CD4-positive, alpha-beta T cell treated with Interleukin-17A for 1 hour (primary cell): ENCODE measurements around the gene TRIM14.
"Not testable (repeated sequence)": the region's sequence is repeated elsewhere in the genome, so short reads cannot be mapped to it uniquely, and the experiment has no call there.

Experiments used
- DNase-seq: peaks from one replicate; pipeline ENCODE4 v3.0.0-alpha.2; 2020

Gene TRIM14

DNA sequence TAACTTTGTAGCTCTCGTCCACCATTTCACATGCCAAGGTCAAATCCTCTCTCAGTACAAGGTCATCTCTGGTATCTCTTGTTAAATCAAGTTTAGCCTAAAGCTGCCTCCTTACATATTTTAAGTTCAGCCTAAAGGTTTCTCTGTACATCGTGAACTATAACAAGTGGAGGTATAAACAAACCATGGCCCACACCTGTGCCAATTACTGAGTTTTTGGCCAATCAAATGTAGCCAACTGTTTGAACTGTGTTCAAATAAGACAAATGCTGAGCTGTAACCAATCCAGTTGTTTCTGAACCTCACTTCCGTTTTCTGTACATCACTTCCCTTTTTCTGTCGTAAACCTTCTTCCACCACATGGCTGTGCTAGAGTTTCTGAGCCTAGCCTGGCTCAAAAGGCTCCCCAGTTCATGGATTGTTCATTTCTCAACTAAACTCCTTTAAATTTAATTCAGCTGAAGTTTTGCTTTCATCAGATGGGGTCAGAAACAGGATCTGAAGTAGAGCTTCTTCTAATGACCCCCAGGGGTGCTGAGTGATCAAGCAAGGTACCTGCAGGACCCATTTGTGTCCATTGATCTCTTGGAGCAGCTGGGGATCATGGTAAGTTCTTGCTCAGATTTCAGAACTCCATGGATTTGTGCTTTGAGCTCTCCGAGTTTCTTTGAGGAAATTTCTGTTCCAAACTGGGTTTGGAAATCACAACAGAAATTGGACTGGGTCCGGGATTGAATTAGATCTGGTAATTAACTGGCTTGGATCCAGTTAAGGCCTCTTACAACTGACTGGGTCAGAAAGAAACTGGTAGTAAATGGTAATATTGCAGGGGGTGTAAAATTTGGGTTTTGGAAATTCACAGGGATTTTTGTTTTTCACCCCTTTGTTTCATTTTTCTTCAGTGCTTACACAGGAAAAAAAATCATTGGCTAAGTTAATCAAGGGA is 73.5 kb downstream of the TRIM14 start:
- peak; percentile 86 for DNase-seq

DNA sequence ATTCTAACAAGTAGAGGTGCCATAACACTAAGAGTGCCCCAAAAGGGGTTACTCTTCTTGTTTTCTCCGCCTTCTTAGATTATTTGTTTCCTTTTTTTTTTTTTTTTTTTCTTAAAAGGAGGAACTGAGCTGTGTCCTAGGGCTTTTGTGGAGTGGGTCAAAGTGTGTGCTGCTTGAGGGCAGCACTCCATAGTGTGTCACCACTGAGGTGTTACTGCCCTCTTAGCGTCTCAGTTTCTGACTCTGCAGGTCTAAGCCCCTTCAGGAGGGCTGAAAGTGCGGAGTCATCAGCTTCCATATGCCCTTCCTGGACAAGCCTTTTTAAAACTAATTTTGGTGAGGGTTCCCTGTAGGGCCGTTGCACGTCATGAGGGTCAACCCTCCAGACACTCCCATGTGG is 75.1 kb downstream of the TRIM14 start:
- DNase-seq = no peak

- no peak for DNase-seq
Observed at GRCh38 chr9:98040212-98040611, 78.8 kb downstream of the TRIM14 start.

GRCh38 chr9:98039607-98040017 is 79.4 kb downstream of the TRIM14 start:
- DNase-seq = no peak

- DNase-seq = no peak
Observed at GRCh38 chr9:98038958-98039357, 80.1 kb downstream of the TRIM14 start.

DNA sequence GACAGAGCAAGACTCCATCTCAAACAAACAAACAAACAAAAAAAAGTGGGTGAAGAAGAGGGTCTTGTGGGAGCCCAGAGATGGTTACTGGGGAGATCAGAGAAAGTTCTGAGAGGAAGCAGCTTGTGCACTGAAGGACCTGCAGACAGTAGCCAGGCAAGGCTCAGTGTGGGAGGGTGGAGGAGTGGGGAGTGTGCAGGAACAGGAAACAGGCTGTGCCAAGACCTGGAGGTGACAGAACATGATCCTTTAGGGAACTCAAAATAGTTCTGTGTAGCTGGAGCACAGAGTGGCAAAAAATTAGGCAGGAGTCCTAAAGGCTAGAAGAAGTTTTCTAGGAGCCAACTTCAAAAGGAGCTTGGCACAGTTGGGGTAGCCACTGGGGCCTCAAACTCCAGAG is 81.7 kb downstream of the TRIM14 start:
- no peak for DNase-seq

DNA sequence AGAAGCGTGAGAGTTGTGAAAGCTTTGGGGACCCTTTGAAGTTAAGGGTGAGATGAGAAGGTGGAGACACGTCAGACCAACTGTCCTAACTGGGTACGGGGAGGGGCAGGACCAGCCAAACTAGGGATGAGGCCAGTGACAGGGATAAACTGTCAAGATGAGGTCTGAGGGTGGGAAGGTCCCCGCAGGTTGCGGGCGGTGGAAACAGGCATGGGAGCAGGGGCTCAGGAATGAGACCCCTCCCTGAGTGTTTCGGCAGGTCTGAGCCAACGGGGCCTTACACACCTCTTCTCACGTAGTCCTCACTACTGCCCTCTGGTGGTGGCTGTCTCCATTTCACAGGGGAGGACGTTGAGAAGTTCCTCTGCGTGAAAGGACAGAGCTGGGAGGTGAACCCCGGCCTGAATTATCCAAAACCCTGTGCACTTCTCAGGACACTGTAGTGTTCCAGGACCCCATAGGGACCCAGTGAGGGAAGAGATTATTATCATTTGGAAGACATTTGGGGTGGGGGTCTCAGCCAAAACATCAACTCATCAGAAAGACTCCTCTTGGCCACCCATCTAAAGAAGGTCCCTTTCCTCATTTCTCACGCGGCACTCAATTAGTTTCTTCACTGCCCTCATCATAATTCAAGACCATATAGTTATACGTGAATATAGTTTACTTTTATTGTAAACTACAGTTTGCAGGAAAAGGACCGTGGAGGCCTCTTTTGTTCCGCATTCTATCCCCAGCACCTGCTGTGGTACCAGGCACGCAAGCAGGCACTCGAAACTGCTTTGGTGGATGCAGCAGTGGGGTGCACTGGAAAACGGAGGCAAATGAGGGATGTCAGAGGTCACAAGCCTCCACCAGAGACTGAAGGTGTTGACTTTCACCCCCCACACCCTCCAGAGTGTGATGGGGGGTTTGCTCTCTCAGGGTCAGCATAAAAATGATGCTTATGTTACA is 84.2 kb downstream of the TRIM14 start:
- peak; percentile 90 for DNase-seq

GRCh38 chr9:98031935-98032334 is 87.1 kb downstream of the TRIM14 start:
- DNase-seq = no peak

- no peak for DNase-seq
Observed at GRCh38 chr9:98031169-98031568, 87.9 kb downstream of the TRIM14 start.

- DNase-seq = no peak
Observed at GRCh38 chr9:98024702-98025101, 94.3 kb downstream of the TRIM14 start.

DNA sequence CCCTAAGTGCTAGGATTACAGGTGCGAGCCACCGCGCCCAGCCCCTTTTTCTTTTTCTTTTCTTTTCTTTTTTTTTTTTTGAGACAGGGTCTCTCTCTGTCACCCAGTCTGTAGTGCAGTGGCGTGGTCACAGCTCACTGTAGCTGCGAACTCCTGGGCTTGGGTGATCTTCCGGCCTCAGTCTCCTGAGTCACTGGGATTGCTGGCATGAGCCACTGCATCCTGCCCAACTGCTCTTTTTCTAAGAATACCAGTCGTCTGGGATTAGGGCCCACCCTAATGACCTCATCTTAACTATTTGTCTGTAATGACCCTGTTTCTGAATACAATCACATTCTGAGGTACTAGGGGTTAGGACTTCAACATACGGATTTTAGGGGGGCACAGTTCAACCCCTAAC is 96.6 kb downstream of the TRIM14 start:
- no peak for DNase-seq

DNA sequence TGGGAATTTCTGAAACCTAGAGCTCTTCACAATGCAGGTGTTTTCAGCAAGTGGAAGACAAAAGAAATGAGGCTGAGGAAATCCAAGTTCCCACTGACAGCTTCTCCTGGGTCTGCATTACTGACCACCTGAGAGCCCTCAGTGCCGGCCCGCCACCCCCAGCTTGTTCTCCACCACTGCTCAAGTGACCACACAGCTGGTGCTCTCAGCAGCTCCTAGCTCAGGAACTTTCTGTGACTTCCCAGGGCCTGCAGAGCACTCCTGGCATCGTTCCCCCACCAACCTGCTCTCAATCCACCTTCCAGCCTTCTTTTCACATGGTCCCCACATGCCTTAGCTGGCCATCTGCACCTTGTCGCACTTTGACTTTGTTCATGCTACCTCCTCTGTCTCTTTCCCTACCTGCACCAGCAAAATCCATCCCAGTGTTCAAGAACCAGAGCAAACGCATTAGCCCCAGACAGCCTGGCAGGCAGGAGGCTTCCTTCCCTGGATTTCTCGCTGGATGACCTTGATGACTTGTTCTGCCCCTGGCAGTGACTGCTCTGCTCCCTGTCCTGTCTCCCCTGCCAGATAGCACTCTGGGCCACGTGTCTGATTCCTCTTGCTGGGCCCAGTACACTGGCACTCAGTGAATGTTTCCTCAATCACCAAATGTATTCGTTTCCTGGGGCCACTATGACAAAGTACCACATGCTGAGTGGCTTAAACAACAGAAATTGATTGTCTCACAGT is 97.5 kb downstream of the TRIM14 start:
- no peak for DNase-seq

GRCh38 chr9:98020476-98021145 is 98.4 kb downstream of the TRIM14 start:
- no peak for DNase-seq

- not testable (repeated sequence) for DNase-seq
Observed at GRCh38 chr9:98019869-98020268, 99.2 kb downstream of the TRIM14 start.
